Measurements from ENCODE around the gene TMEM167B.
"Not testable (repeated sequence)": the region's sequence is repeated elsewhere in the genome, so short reads cannot be mapped to it uniquely, and the experiment has no call there.

Gene TMEM167B

GRCh38 chr1:109050228-109050995 lies 40.2 kb upstream of the TMEM167B start:
- H3K9ac ChIP-seq (ENCODE audit: low read depth, low read length) = no peak overlapping the region
- H2AFZ ChIP-seq (ENCODE audit: low read depth, low read length) = no peak overlapping the region
- no peak overlapping the region for H3K27ac ChIP-seq (ENCODE audit: low read length)
- H3K4me2 ChIP-seq (ENCODE audit: insufficient read depth, low read length) = no peak overlapping the region
- no peak overlapping the region for H3K4me3 ChIP-seq (ENCODE audit: low read depth in 1 of 2, low read length in 2 of 2)
- H3K4me1 ChIP-seq (ENCODE audit: insufficient read depth, low read length) = no peaks in the 10 kb centered on the region
- ATAC-seq (ENCODE audit: insufficient read depth, low read depth) (no peak), DNase-seq (no peak)
- H3K9me3 ChIP-seq (ENCODE audit: insufficient read depth, low read length, severe bottlenecking) = no peaks in the 10 kb centered on the region
- H4K20me1 ChIP-seq (ENCODE audit: insufficient read depth, low read length) = no peaks in the 10 kb centered on the region
- H3K36me3 ChIP-seq (ENCODE audit: insufficient read depth, low read length) = no peaks in the 10 kb centered on the region
- no peaks in the 10 kb centered on the region for H3K79me2 ChIP-seq (ENCODE audit: insufficient read depth, low read length)
- no peaks in the 10 kb centered on the region for H3K27me3 ChIP-seq (ENCODE audit: insufficient read depth, low read length, poor library complexity)
- no peak for TF ChIP-seq EZH2 (IDR thresholded peaks at IDR 0.05; ENCODE audit: borderline replicate concordance, low read depth, low read length, severe bottlenecking)
- TF ChIP-seq CTCF (IDR thresholded peaks at IDR 0.05; ENCODE audit: borderline replicate concordance, extremely low read depth, low read length, poor library complexity, severe bottlenecking) = no peak

- ATAC-seq (ENCODE audit: insufficient read depth, low read depth); DNase-seq; H3K9ac ChIP-seq (ENCODE audit: low read depth, low read length); H3K79me2 ChIP-seq (ENCODE audit: insufficient read depth, low read length); H4K20me1 ChIP-seq (ENCODE audit: insufficient read depth, low read length); H2AFZ ChIP-seq (ENCODE audit: low read depth, low read length); H3K4me2 ChIP-seq (ENCODE audit: insufficient read depth, low read length); H3K36me3 ChIP-seq (ENCODE audit: insufficient read depth, low read length); H3K4me3 ChIP-seq (ENCODE audit: low read depth in 1 of 2, low read length in 2 of 2); H3K4me1 ChIP-seq (ENCODE audit: insufficient read depth, low read length); H3K27me3 ChIP-seq (ENCODE audit: insufficient read depth, low read length, poor library complexity); H3K9me3 ChIP-seq (ENCODE audit: insufficient read depth, low read length, severe bottlenecking); H3K27ac ChIP-seq (ENCODE audit: low read length): not testable (repeated sequence)
These were observed 38.4 kb upstream of the TMEM167B start for GRCh38 chr1:109052145-109052544.

GRCh38 chr1:109056064-109056463 lies 34.5 kb upstream of the TMEM167B start:
- Histone ChIP-seq H2AFZ (ENCODE audit: low read depth, low read length) (no peak overlapping the region), H3K9ac (ENCODE audit: low read depth, low read length) (no peak overlapping the region), H3K4me3 (ENCODE audit: low read depth in 1 of 2, low read length in 2 of 2) (no peak overlapping the region), H4K20me1 (ENCODE audit: insufficient read depth, low read length) (no peaks in the 10 kb centered on the region), H3K4me1 (ENCODE audit: insufficient read depth, low read length) (no peaks in the 10 kb centered on the region), H3K27ac (ENCODE audit: low read length) (no peak overlapping the region), H3K27me3 (ENCODE audit: insufficient read depth, low read length, poor library complexity) (no peaks in the 10 kb centered on the region), H3K79me2 (ENCODE audit: insufficient read depth, low read length) (no peaks in the 10 kb centered on the region), H3K9me3 (ENCODE audit: insufficient read depth, low read length, severe bottlenecking) (no peaks in the 10 kb centered on the region), H3K4me2 (ENCODE audit: insufficient read depth, low read length) (no peak overlapping the region), H3K36me3 (ENCODE audit: insufficient read depth, low read length) (no peaks in the 10 kb centered on the region)
- no peak for TF ChIP-seq EZH2 (IDR thresholded peaks at IDR 0.05; ENCODE audit: borderline replicate concordance, low read depth, low read length, severe bottlenecking)
- TF ChIP-seq CTCF (IDR thresholded peaks at IDR 0.05; ENCODE audit: borderline replicate concordance, extremely low read depth, low read length, poor library complexity, severe bottlenecking) = no peak
- ATAC-seq (ENCODE audit: insufficient read depth, low read depth) = no peak
- no peak for DNase-seq

GRCh38 chr1:109059026-109059425 lies 31.5 kb upstream of the TMEM167B start:
- Histone ChIP-seq H4K20me1 (ENCODE audit: insufficient read depth, low read length) (no peaks in the 10 kb centered on the region), H3K27me3 (ENCODE audit: insufficient read depth, low read length, poor library complexity) (no peaks in the 10 kb centered on the region), H2AFZ (ENCODE audit: low read depth, low read length) (no peak overlapping the region), H3K9ac (ENCODE audit: low read depth, low read length) (no peak overlapping the region), H3K4me2 (ENCODE audit: insufficient read depth, low read length) (no peak overlapping the region), H3K4me3 (ENCODE audit: low read depth in 1 of 2, low read length in 2 of 2) (no peak overlapping the region), H3K9me3 (ENCODE audit: insufficient read depth, low read length, severe bottlenecking) (no peaks in the 10 kb centered on the region), H3K4me1 (ENCODE audit: insufficient read depth, low read length) (no peaks in the 10 kb centered on the region), H3K36me3 (ENCODE audit: insufficient read depth, low read length) (peaks cover 4% of the 10 kb centered on the region; the same call in 1 of the 2 replicates), H3K79me2 (ENCODE audit: insufficient read depth, low read length) (no peaks in the 10 kb centered on the region), H3K27ac (ENCODE audit: low read length) (no peak overlapping the region)
- DNase-seq (no peak), ATAC-seq (ENCODE audit: insufficient read depth, low read depth) (no peak)
- TF ChIP-seq CTCF (IDR thresholded peaks at IDR 0.05; ENCODE audit: borderline replicate concordance, extremely low read depth, low read length, poor library complexity, severe bottlenecking) (no peak), EZH2 (IDR thresholded peaks at IDR 0.05; ENCODE audit: borderline replicate concordance, low read depth, low read length, severe bottlenecking) (no peak)

Data from DND-41 (cell line).